ENCODE measurements around the gene KCNMA1.

The KCNMA1 gene

GRCh38 chr10:77368006-77368405, 269.6 kb downstream of the KCNMA1 start:
- TF ChIP-seq FOXM1 (IDR thresholded peaks at IDR 0.05; ENCODE audit: borderline replicate concordance, low read depth), result no peak
- TF ChIP-seq TAF1 (IDR thresholded peaks at IDR 0.05; ENCODE audit: low read depth), result no peak
- TF ChIP-seq TEAD4 (IDR thresholded peaks at IDR 0.05), result no peak
- TF ChIP-seq, protein P1, sequence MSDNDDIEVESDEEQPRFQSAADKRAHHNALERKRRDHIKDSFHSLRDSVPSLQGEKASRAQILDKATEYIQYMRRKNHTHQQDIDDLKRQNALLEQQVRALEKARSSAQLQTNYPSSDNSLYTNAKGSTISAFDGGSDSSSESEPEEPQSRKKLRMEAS (IDR thresholded peaks at IDR 0.05), result no peak
- TF ChIP-seq ZBTB7A (IDR thresholded peaks at IDR 0.05; ENCODE audit: low read depth), result no peak
- TF ChIP-seq, protein P2, sequence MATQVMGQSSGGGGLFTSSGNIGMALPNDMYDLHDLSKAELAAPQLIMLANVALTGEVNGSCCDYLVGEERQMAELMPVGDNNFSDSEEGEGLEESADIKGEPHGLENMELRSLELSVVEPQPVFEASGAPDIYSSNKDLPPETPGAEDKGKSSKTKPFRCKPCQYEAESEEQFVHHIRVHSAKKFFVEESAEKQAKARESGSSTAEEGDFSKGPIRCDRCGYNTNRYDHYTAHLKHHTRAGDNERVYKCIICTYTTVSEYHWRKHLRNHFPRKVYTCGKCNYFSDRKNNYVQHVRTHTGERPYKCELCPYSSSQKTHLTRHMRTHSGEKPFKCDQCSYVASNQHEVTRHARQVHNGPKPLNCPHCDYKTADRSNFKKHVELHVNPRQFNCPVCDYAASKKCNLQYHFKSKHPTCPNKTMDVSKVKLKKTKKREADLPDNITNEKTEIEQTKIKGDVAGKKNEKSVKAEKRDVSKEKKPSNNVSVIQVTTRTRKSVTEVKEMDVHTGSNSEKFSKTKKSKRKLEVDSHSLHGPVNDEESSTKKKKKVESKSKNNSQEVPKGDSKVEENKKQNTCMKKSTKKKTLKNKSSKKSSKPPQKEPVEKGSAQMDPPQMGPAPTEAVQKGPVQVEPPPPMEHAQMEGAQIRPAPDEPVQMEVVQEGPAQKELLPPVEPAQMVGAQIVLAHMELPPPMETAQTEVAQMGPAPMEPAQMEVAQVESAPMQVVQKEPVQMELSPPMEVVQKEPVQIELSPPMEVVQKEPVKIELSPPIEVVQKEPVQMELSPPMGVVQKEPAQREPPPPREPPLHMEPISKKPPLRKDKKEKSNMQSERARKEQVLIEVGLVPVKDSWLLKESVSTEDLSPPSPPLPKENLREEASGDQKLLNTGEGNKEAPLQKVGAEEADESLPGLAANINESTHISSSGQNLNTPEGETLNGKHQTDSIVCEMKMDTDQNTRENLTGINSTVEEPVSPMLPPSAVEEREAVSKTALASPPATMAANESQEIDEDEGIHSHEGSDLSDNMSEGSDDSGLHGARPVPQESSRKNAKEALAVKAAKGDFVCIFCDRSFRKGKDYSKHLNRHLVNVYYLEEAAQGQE (IDR thresholded peaks at IDR 0.05; ENCODE audit: low read depth), result no peak
- TF ChIP-seq EGR1 (IDR thresholded peaks at IDR 0.05), result no peak
- TF ChIP-seq CREB1 (IDR thresholded peaks at IDR 0.05; ENCODE audit: low read depth), result no peak
- TF ChIP-seq USF1 (IDR thresholded peaks at IDR 0.05), result no peak
- TF ChIP-seq NFIC (IDR thresholded peaks at IDR 0.05), result no peak
- TF ChIP-seq EP300 (IDR thresholded peaks at IDR 0.05; ENCODE audit: borderline replicate concordance), result no peak
- TF ChIP-seq CEBPB (IDR thresholded peaks at IDR 0.05), result no peak
- no peak for TF ChIP-seq YY1 (IDR thresholded peaks at IDR 0.05; ENCODE audit: low read depth)
- no peak for TF ChIP-seq TCF12 (IDR thresholded peaks at IDR 0.05; ENCODE audit: low read depth)
- no peak for TF ChIP-seq RAD21 (IDR thresholded peaks at IDR 0.05; ENCODE audit: low read depth)

- no peak for TF ChIP-seq TEAD4 (IDR thresholded peaks at IDR 0.05)
- TF ChIP-seq USF1 (IDR thresholded peaks at IDR 0.05), result no peak
- no peak for TF ChIP-seq FOXM1 (IDR thresholded peaks at IDR 0.05; ENCODE audit: borderline replicate concordance, low read depth)
- no peak for TF ChIP-seq EP300 (IDR thresholded peaks at IDR 0.05; ENCODE audit: borderline replicate concordance)
- no peak for TF ChIP-seq NFIC (IDR thresholded peaks at IDR 0.05)
- no peak for TF ChIP-seq CREB1 (IDR thresholded peaks at IDR 0.05; ENCODE audit: low read depth)
- no peak for TF ChIP-seq EGR1 (IDR thresholded peaks at IDR 0.05)
- no peak for TF ChIP-seq TCF12 (IDR thresholded peaks at IDR 0.05; ENCODE audit: low read depth)
- TF ChIP-seq TAF1 (IDR thresholded peaks at IDR 0.05; ENCODE audit: low read depth), result no peak
- TF ChIP-seq, protein P2 (IDR thresholded peaks at IDR 0.05; ENCODE audit: low read depth), result no peak
- no peak for TF ChIP-seq CEBPB (IDR thresholded peaks at IDR 0.05)
Measured at GRCh38 chr10:77363210-77363609, 274.4 kb downstream of the KCNMA1 start.

DNA sequence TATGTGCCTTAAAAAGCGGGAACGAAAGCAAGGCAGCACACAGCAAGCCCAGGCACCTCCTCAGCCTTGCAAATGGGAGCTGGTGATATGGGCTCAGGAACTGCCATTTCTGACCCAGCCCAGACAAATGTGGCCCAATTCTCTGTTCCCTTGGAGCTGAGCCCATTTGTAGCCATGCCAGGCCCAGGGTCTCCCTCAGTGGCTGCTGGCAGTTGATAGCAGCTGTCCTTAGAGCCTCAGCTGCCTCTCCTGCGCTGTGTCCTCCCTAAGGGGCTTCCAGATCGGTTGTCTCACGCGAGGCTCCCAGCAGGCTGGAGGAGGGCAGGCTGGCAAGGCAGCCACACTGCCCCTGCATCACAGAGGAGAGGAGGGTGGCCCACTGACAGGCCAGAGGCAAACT, 275.8 kb downstream of the KCNMA1 start:
- TF ChIP-seq, protein P2 (IDR thresholded peaks at IDR 0.05; ENCODE audit: low read depth), result no peak
- TF ChIP-seq TAF1 (IDR thresholded peaks at IDR 0.05; ENCODE audit: low read depth), result no peak
- TF ChIP-seq YY1 (IDR thresholded peaks at IDR 0.05; ENCODE audit: low read depth), result no peak
- no peak for TF ChIP-seq NFIC (IDR thresholded peaks at IDR 0.05)
- TF ChIP-seq, protein P1 (IDR thresholded peaks at IDR 0.05), result no peak
- no peak for TF ChIP-seq FOXM1 (IDR thresholded peaks at IDR 0.05; ENCODE audit: borderline replicate concordance, low read depth)
- no peak for TF ChIP-seq CREB1 (IDR thresholded peaks at IDR 0.05; ENCODE audit: low read depth)
- no peak for TF ChIP-seq RAD21 (IDR thresholded peaks at IDR 0.05; ENCODE audit: low read depth)
- TF ChIP-seq EGR1 (IDR thresholded peaks at IDR 0.05), result no peak
- TF ChIP-seq TCF12 (IDR thresholded peaks at IDR 0.05; ENCODE audit: low read depth), result no peak
- TF ChIP-seq ZBTB7A (IDR thresholded peaks at IDR 0.05; ENCODE audit: low read depth), result no peak

DNA sequence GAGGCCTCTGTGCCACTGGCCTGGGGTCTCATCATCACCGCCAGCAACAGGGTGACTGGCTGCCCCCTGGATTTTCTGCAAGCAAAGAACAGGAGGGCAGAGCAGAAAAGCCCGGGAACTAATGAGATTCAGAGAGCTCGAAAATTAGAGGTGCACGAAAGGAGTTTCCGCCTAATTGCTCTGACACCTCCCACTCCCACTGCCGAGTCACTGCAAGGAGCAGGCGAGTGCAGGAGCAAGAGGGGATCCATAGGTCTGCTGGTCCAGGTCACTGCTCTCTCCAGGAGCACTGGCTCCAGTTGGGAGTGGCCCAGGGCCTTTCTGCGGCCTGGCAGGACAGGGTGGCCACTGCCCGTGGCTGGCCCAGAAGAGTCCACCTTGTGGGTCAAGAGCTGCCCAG, 276.2 kb downstream of the KCNMA1 start:
- TF ChIP-seq CREB1 (IDR thresholded peaks at IDR 0.05; ENCODE audit: low read depth) (no peak), YY1 (IDR thresholded peaks at IDR 0.05; ENCODE audit: low read depth) (no peak), TEAD4 (IDR thresholded peaks at IDR 0.05) (no peak), TCF12 (IDR thresholded peaks at IDR 0.05; ENCODE audit: low read depth) (no peak), ZBTB7A (IDR thresholded peaks at IDR 0.05; ENCODE audit: low read depth) (no peak), CEBPB (IDR thresholded peaks at IDR 0.05) (no peak), USF1 (IDR thresholded peaks at IDR 0.05) (no peak), NFIC (IDR thresholded peaks at IDR 0.05) (no peak), RAD21 (IDR thresholded peaks at IDR 0.05; ENCODE audit: low read depth) (no peak), TAF1 (IDR thresholded peaks at IDR 0.05; ENCODE audit: low read depth) (no peak), EP300 (IDR thresholded peaks at IDR 0.05; ENCODE audit: borderline replicate concordance) (no peak), EGR1 (IDR thresholded peaks at IDR 0.05) (no peak)
- TF ChIP-seq, protein P2 (IDR thresholded peaks at IDR 0.05; ENCODE audit: low read depth), result no peak
- TF ChIP-seq, protein P1 (IDR thresholded peaks at IDR 0.05), result no peak

Measured in Ishikawa (cell line).